Measurements from ENCODE around the gene EXOC3.
"Not testable (repeated sequence)": the region's sequence is repeated elsewhere in the genome, so short reads cannot be mapped to it uniquely, and the experiment has no call there.

The EXOC3 gene

GRCh38 chr5:479566-480319 is 36.8 kb downstream of the EXOC3 start:
- H3K4me2 ChIP-seq (ENCODE audit: low read length) = no peak overlapping the region
- peaks cover 64% of the 10 kb centered on the region for H3K27me3 ChIP-seq (ENCODE audit: control insufficient read depth, insufficient read depth, low read length)
- no peaks in the 10 kb centered on the region for H3K9me3 ChIP-seq (replicated peaks; ENCODE audit: low read length)
- no peak overlapping the region for H3K9ac ChIP-seq (ENCODE audit: low read depth, low read length)
- peaks cover 3% of the 10 kb centered on the region for H3K4me1 ChIP-seq (ENCODE audit: control insufficient read depth, insufficient read depth, low read length)
- H3K36me3 ChIP-seq (ENCODE audit: insufficient read depth, low read length) = no peaks in the 10 kb centered on the region
- H3K4me3 ChIP-seq (ENCODE audit: low read length) = no peak overlapping the region

- H3K36me3 ChIP-seq (ENCODE audit: insufficient read depth, low read length) = no peaks in the 10 kb centered on the region
- no peak overlapping the region for H3K4me3 ChIP-seq (ENCODE audit: low read length)
- H3K4me2 ChIP-seq (ENCODE audit: low read length) = no peak overlapping the region
- H3K9me3 ChIP-seq (replicated peaks; ENCODE audit: low read length) = no peaks in the 10 kb centered on the region
- H3K9ac ChIP-seq (ENCODE audit: low read depth, low read length) = no peak overlapping the region
- H3K27me3 ChIP-seq (ENCODE audit: control insufficient read depth, insufficient read depth, low read length) = peaks cover 60% of the 10 kb centered on the region
- H3K4me1 ChIP-seq (ENCODE audit: control insufficient read depth, insufficient read depth, low read length) = no peaks in the 10 kb centered on the region
These were observed 38.4 kb downstream of the EXOC3 start for GRCh38 chr5:481347-481746.

DNA sequence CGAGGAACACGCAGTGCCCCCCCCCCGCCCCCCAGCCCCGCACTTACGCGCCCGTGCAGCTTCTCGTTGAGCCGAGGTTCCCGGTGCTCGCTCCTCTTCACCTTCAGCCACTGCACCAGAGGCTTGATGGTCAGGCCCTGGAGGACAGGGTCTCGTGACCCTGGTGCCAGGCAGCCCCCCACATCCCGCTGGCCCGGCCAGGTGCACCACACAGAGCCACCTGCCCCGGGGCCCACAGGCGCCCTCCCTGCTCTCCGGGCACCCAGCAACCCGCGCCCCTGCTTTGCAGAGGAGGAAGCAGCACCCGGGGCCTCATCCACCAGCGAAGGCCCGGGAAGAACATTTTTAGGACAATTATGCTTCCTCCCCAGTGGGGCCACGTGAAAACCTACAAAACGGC is 39.0 kb downstream of the EXOC3 start:
- Histone ChIP-seq H3K9me3 (replicated peaks; ENCODE audit: low read length) (no peaks in the 10 kb centered on the region), H3K4me1 (ENCODE audit: control insufficient read depth, insufficient read depth, low read length) (no peaks in the 10 kb centered on the region), H3K27me3 (ENCODE audit: control insufficient read depth, insufficient read depth, low read length) (peaks cover 53% of the 10 kb centered on the region), H3K4me3 (ENCODE audit: low read length) (no peak overlapping the region), H3K36me3 (ENCODE audit: insufficient read depth, low read length) (no peaks in the 10 kb centered on the region), H3K4me2 (ENCODE audit: low read length) (no peak overlapping the region), H3K9ac (ENCODE audit: low read depth, low read length) (no peak overlapping the region)

- Histone ChIP-seq H3K4me1 (ENCODE audit: control insufficient read depth, insufficient read depth, low read length) (no peaks in the 10 kb centered on the region), H3K9ac (ENCODE audit: low read depth, low read length) (no peak overlapping the region), H3K36me3 (ENCODE audit: insufficient read depth, low read length) (no peaks in the 10 kb centered on the region), H3K27me3 (ENCODE audit: control insufficient read depth, insufficient read depth, low read length) (peaks cover 48% of the 10 kb centered on the region), H3K4me3 (ENCODE audit: low read length) (no peak overlapping the region), H3K9me3 (replicated peaks; ENCODE audit: low read length) (no peaks in the 10 kb centered on the region), H3K4me2 (ENCODE audit: low read length) (no peak overlapping the region)
These were observed 39.5 kb downstream of the EXOC3 start for GRCh38 chr5:482506-482905.

- H3K9ac ChIP-seq (ENCODE audit: low read depth, low read length) = no peak overlapping the region
- H3K4me2 ChIP-seq (ENCODE audit: low read length) = no peak overlapping the region
- no peaks in the 10 kb centered on the region for H3K36me3 ChIP-seq (ENCODE audit: insufficient read depth, low read length)
- no peaks in the 10 kb centered on the region for H3K4me1 ChIP-seq (ENCODE audit: control insufficient read depth, insufficient read depth, low read length)
- no peak overlapping the region for H3K4me3 ChIP-seq (ENCODE audit: low read length)
- no peaks in the 10 kb centered on the region for H3K9me3 ChIP-seq (replicated peaks; ENCODE audit: low read length)
- peaks cover 43% of the 10 kb centered on the region for H3K27me3 ChIP-seq (ENCODE audit: control insufficient read depth, insufficient read depth, low read length)
These were observed 40.0 kb downstream of the EXOC3 start for GRCh38 chr5:483011-483410.

DNA sequence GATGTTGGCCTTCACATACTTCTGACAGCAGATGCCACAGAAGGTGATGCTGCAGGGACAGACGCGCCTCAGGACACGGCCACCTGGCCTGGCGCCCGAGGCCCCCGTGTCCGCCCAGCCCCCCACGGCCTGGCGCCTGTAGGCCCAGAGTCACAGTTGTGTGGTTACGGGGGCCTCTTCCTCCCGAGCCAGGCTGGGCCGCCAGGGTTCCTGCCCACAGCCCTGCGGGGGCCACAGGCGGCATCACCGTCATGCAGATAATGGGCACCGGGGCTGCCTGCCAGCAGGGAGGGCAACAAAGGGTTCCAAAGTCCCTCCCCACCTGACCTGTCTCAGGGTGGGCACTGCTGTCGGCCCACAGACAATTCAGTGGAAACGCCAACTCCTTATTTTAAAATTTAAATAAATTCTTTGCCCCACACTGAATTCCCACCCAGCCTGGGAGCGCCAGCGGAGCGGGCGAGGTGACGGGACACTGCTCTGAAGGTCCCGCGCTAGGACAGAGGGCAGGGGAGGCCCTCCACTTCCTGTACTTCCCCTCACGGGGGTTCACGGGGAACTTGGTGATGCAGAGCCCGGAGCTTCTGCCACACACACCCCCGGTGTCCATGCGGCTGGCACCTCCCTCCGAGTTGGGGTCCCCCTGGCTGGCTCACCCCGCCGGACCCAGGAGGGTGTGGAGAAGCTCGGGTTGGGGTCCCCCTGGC is 40.6 kb downstream of the EXOC3 start:
- no peak overlapping the region for H3K4me3 ChIP-seq (ENCODE audit: low read length)
- H3K4me2 ChIP-seq (ENCODE audit: low read length) = no peak overlapping the region
- H3K36me3 ChIP-seq (ENCODE audit: insufficient read depth, low read length) = no peaks in the 10 kb centered on the region
- H3K27me3 ChIP-seq (ENCODE audit: control insufficient read depth, insufficient read depth, low read length) = peaks cover 38% of the 10 kb centered on the region
- no peak overlapping the region for H3K9ac ChIP-seq (ENCODE audit: low read depth, low read length)
- no peaks in the 10 kb centered on the region for H3K4me1 ChIP-seq (ENCODE audit: control insufficient read depth, insufficient read depth, low read length)
- H3K9me3 ChIP-seq (replicated peaks; ENCODE audit: low read length) = no peaks in the 10 kb centered on the region

- no peak overlapping the region for H3K4me2 ChIP-seq (ENCODE audit: low read length)
- peaks cover 35% of the 10 kb centered on the region for H3K27me3 ChIP-seq (ENCODE audit: control insufficient read depth, insufficient read depth, low read length)
- no peak overlapping the region for H3K4me3 ChIP-seq (ENCODE audit: low read length)
- H3K36me3 ChIP-seq (ENCODE audit: insufficient read depth, low read length) = no peaks in the 10 kb centered on the region
- H3K4me1 ChIP-seq (ENCODE audit: control insufficient read depth, insufficient read depth, low read length) = no peaks in the 10 kb centered on the region
- no peak overlapping the region for H3K9ac ChIP-seq (ENCODE audit: low read depth, low read length)
- H3K9me3 ChIP-seq (replicated peaks; ENCODE audit: low read length) = no peaks in the 10 kb centered on the region
These were observed 41.6 kb downstream of the EXOC3 start for GRCh38 chr5:484556-484955.

DNA sequence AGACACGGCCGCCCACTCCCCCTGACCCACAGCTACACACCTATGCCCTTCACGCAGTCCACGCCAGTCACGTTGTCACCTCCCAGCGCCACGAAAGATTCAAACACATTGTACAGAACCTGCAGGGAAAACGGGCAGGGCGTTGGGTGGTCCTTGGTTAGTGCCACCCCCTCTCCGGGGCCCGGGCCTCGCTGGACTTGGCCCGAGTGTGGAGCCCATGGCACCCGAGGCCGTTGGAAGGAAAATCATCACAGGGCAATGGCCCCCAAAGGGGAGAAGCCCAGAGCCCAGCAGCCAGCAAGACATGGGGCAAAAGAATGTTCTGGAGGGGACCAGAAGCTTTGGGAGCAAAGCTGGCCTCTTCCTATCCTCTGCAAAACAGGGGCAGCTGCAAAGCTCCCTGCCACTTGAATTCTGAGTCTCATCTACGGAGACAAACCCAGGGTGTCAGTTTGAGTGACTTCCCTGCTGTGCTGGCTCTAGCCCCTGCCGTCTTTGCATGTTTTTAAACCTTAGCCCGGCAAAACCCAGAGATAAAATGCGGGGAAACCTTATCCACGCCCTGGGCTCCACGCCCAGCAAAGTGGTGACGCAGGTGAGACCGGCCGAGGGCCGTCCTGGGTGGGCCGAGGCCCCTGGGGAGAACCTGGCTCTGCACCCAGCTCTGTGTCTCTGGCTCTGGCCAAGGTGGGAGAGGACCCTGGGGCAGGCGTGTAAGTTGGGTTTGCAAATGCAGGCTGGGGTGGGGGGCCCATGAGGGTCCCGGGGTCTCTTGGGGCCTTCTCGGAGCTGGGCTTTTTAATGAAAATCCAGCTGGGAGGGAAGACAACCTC is 42.4 kb downstream of the EXOC3 start:
- H3K9me3 ChIP-seq (replicated peaks; ENCODE audit: low read length) = no peaks in the 10 kb centered on the region
- no peak overlapping the region for H3K4me3 ChIP-seq (ENCODE audit: low read length)
- no peaks in the 10 kb centered on the region for H3K4me1 ChIP-seq (ENCODE audit: control insufficient read depth, insufficient read depth, low read length)
- H3K36me3 ChIP-seq (ENCODE audit: insufficient read depth, low read length) = no peaks in the 10 kb centered on the region
- no peak overlapping the region for H3K9ac ChIP-seq (ENCODE audit: low read depth, low read length)
- H3K4me2 ChIP-seq (ENCODE audit: low read length) = no peak overlapping the region
- peaks cover 35% of the 10 kb centered on the region for H3K27me3 ChIP-seq (ENCODE audit: control insufficient read depth, insufficient read depth, low read length)

DNA sequence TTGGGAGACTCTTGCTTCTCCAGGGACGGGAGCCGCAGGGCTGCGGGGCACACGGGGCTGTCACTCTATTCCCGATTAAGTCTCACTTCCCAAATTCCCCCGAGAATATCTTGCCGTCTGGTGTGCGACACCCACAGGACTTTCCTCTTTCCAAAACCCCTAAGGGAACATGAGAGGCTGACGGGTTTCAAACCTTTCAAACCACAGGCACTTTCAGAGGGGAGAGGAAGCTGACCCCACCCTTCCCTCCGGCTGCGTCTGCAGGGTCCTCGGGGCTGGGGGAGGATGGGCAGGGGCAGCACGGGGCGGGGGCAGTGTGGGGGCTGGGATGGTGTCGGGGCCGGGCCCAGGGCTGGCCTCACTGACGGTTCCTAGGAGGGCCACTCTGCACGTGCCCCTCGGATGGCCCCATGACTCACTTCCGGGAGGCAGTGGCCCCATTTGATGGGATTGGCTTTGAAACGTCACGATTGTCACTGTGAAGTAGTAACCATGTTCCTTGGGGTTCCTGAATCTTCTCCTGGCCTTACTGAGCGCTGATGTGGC is 43.0 kb downstream of the EXOC3 start:
- Histone ChIP-seq H3K4me1 (ENCODE audit: control insufficient read depth, insufficient read depth, low read length) (no peaks in the 10 kb centered on the region), H3K9ac (ENCODE audit: low read depth, low read length) (no peak overlapping the region), H3K36me3 (ENCODE audit: insufficient read depth, low read length) (no peaks in the 10 kb centered on the region), H3K27me3 (ENCODE audit: control insufficient read depth, insufficient read depth, low read length) (peaks cover 40% of the 10 kb centered on the region), H3K9me3 (replicated peaks; ENCODE audit: low read length) (no peaks in the 10 kb centered on the region), H3K4me2 (ENCODE audit: low read length) (no peak overlapping the region), H3K4me3 (ENCODE audit: low read length) (no peak overlapping the region)

- H3K4me3 ChIP-seq (ENCODE audit: low read length); H3K9me3 ChIP-seq (replicated peaks; ENCODE audit: low read length); H3K9ac ChIP-seq (ENCODE audit: low read depth, low read length); H3K4me2 ChIP-seq (ENCODE audit: low read length); H3K36me3 ChIP-seq (ENCODE audit: insufficient read depth, low read length); H3K4me1 ChIP-seq (ENCODE audit: control insufficient read depth, insufficient read depth, low read length): not testable (repeated sequence)
- H3K27me3 ChIP-seq (ENCODE audit: control insufficient read depth, insufficient read depth, low read length) = peaks cover 42% of the 10 kb centered on the region
These were observed 43.6 kb downstream of the EXOC3 start for GRCh38 chr5:486597-486996.

DNA sequence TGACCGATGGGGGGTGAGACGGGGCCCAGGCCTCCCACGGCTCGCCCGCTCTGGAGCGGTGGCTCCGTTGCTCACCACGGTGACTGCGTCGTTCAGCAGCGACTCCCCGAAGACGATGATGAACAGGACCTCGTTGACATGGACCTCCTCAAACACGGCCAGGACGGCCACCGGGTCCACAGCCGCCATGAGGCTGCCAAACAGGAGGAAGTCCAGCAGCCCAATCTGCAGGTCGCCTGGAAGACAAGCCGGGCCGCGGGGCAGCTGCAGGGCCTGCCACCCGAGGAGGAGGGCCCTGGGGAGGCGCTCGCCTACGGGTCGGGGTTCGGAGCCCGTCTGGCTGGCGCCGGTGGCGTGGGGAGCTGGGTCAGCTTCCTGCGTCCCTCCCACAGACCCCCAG is 45.3 kb downstream of the EXOC3 start:
- H3K9me3 ChIP-seq (replicated peaks; ENCODE audit: low read length) = no peaks in the 10 kb centered on the region
- no peak overlapping the region for H3K4me3 ChIP-seq (ENCODE audit: low read length)
- H3K9ac ChIP-seq (ENCODE audit: low read depth, low read length) = no peak overlapping the region
- no peaks in the 10 kb centered on the region for H3K4me1 ChIP-seq (ENCODE audit: control insufficient read depth, insufficient read depth, low read length)
- no peaks in the 10 kb centered on the region for H3K36me3 ChIP-seq (ENCODE audit: insufficient read depth, low read length)
- no peak overlapping the region for H3K4me2 ChIP-seq (ENCODE audit: low read length)
- H3K27me3 ChIP-seq (ENCODE audit: control insufficient read depth, insufficient read depth, low read length) = peaks cover 50% of the 10 kb centered on the region
